Measurements from ENCODE around the gene PYROXD2.

PYROXD2 gene

GRCh38 chr10:98411768-98412167, 3.2 kb downstream of the PYROXD2 start:
- no peak for DNase-seq

GRCh38 chr10:98411166-98411565, 3.8 kb downstream of the PYROXD2 start:
- no peak for DNase-seq

- DNase-seq = no peak
Measured at GRCh38 chr10:98410759-98411158, 4.2 kb downstream of the PYROXD2 start.

GRCh38 chr10:98410135-98410743, 4.7 kb downstream of the PYROXD2 start:
- DNase-seq = no peak

GRCh38 chr10:98408799-98409198, 6.2 kb downstream of the PYROXD2 start:
- no peak for DNase-seq

GRCh38 chr10:98407744-98408241, 7.2 kb downstream of the PYROXD2 start:
- DNase-seq = no peak

GRCh38 chr10:98407017-98407743, 7.8 kb downstream of the PYROXD2 start:
- DNase-seq = no peak

- no peak for DNase-seq
Measured at GRCh38 chr10:98405422-98405821, 9.6 kb downstream of the PYROXD2 start.

- no peak for DNase-seq
Measured at GRCh38 chr10:98404571-98405359, 10.2 kb downstream of the PYROXD2 start.

GRCh38 chr10:98403812-98404504, 11.0 kb downstream of the PYROXD2 start:
- DNase-seq = no peak

- DNase-seq = no peak
Measured at GRCh38 chr10:98402931-98403718, 11.9 kb downstream of the PYROXD2 start.

- DNase-seq = no peak
Measured at GRCh38 chr10:98402478-98402877, 12.5 kb downstream of the PYROXD2 start.

- no peak for DNase-seq
Measured at GRCh38 chr10:98400482-98400881, 14.5 kb downstream of the PYROXD2 start.

GRCh38 chr10:98399784-98400183, 15.2 kb downstream of the PYROXD2 start:
- no peak for DNase-seq

- DNase-seq = no peak
Measured at GRCh38 chr10:98397089-98397600, 17.8 kb downstream of the PYROXD2 start.

GRCh38 chr10:98396096-98397063, 18.6 kb downstream of the PYROXD2 start:
- DNase-seq = no peak

GRCh38 chr10:98394851-98395440, 20.0 kb downstream of the PYROXD2 start:
- no peak for DNase-seq

- DNase-seq = no peak
Measured at GRCh38 chr10:98391578-98391991, 23.4 kb downstream of the PYROXD2 start.

- peak; percentile 60 for DNase-seq
Measured at GRCh38 chr10:98391065-98391464, 23.9 kb downstream of the PYROXD2 start.

GRCh38 chr10:98390406-98390805, 24.6 kb downstream of the PYROXD2 start:
- no peak for DNase-seq
